OCI-LY7 (cell line): ENCODE measurements around the gene EYA2. TPM values are rescaled to one million over a fixed set of nuclear protein-coding genes. Genes with fewer than 3 reads are reported as not detected.
A peak's percentile ranks its signal among the peaks of the same experiment; 100 is the strongest.

Experiments
- BruUV-seq: library from RNA; stranded (reverse); fragments of 400-500 nt; replicated peaks from 2 replicates; lab custom pipeline; 2021; lab: Mats Ljungman, UMichigan
- CTCF ChIA-PET: fragments of 300-600 bp; sonication (Branson Sonifier 250); formaldehyde crosslinking; loops from one replicate; lab custom pipeline; 2022; ENCODE audit warnings: antibody characterized with exemption; ENCODE audit not compliant: unreplicated experiment; lab: Charles Lee
- POLR2A ChIA-PET: fragments of 300-600 bp; sonication (Branson Sonifier 250); formaldehyde crosslinking; loops from one replicate; lab custom pipeline; 2022; ENCODE audit warnings: antibody characterized with exemption; lab: Charles Lee
- DNase-seq: peaks from one replicate; pipeline ENCODE4 v3.0.0-alpha.2; 2015; ENCODE audit warnings: low spot score
- H2AFZ ChIP-seq: fragments of 200-600 bp; sonication (generic), shearing (Covaris generic); 2 replicates; pipeline ENCODE4 v1.6.1; 2014; ENCODE audit warnings: mild to moderate bottlenecking, antibody characterized with exemption, low read length, moderate library complexity
- H3K27ac ChIP-seq: fragments of 200-600 bp; sonication (generic); 2 replicates; pipeline ENCODE4 v1.5.1; 2014; ENCODE audit warnings: mixed run types, low read depth, mild to moderate bottlenecking, moderate library complexity, low read length, inconsistent platforms; ENCODE audit not compliant: poor library complexity, severe bottlenecking
- H3K36me3 ChIP-seq: fragments of 200-600 bp; sonication (generic); 2 replicates; pipeline ENCODE4 v1.6.1; 2014; ENCODE audit warnings: mild to moderate bottlenecking, antibody characterized with exemption, low read length, moderate library complexity, mixed read lengths; ENCODE audit not compliant: insufficient read depth
- H3K4me1 ChIP-seq: fragments of 200-600 bp; sonication (generic); 2 replicates; pipeline ENCODE4 v1.5.1; 2014; ENCODE audit warnings: mild to moderate bottlenecking, low read length; ENCODE audit not compliant: insufficient read depth, poor library complexity, severe bottlenecking
- H3K4me2 ChIP-seq: fragments of 200-600 bp; sonication (generic); 2 replicates; pipeline ENCODE4 v1.6.1; 2014; ENCODE audit warnings: mild to moderate bottlenecking, low read length
- H3K4me3 ChIP-seq: fragments of 200-600 bp; sonication (generic); 2 replicates; pipeline ENCODE4 v1.5.1; 2014; ENCODE audit warnings: mild to moderate bottlenecking, low read depth, low read length; ENCODE audit not compliant: poor library complexity, severe bottlenecking
- H3K79me2 ChIP-seq: fragments of 200-600 bp; sonication (generic); 2 replicates; pipeline ENCODE4 v1.6.1; 2016; ENCODE audit warnings: low read depth, mild to moderate bottlenecking, low read length, moderate library complexity, mixed read lengths; ENCODE audit not compliant: insufficient read depth
- H3K9me2 ChIP-seq: fragments of 200-600 bp; sonication (generic); 2 replicates; pipeline ENCODE4 v1.6.1; 2016; ENCODE audit warnings: mild to moderate bottlenecking, low read length, mixed read lengths; ENCODE audit not compliant: insufficient read depth
- H3K9me3 ChIP-seq: fragments of 200-600 bp; sonication (generic); 2 replicates; pipeline ENCODE4 v1.6.1; 2014; ENCODE audit warnings: mild to moderate bottlenecking, mixed run types, low read length, mixed read lengths
- H4K20me1 ChIP-seq: fragments of 200-600 bp; sonication (generic); 2 replicates; pipeline ENCODE4 v1.6.1; 2014; ENCODE audit warnings: mild to moderate bottlenecking, antibody characterized with exemption, low read length, moderate library complexity, mixed read lengths; ENCODE audit not compliant: insufficient read depth
- CTCF ChIP-seq: fragments of 200-600 bp; sonication (generic); conservative IDR thresholded peaks from 2 replicates; pipeline ENCODE4 v1.5.1; 2014; ENCODE audit warnings: mild to moderate bottlenecking, antibody characterized with exemption, low read length, moderate library complexity, mixed read lengths
- EZH2phosphoT487 ChIP-seq: fragments of 200-600 bp; sonication (generic); IDR thresholded peaks from 2 replicates; pipeline ENCODE4 v1.6.1; 2018; ENCODE audit warnings: low read depth, borderline replicate concordance, mild to moderate bottlenecking, mixed run types, antibody characterized with exemption, low read length, moderate library complexity, mixed read lengths
- intact Hi-C: fragments of 100-400 bp; cut with micrococcal nuclease; formaldehyde crosslinking; loops from one replicate; pipeline ENCODE4 v1.10.0; 2022; ENCODE audit not compliant: unreplicated experiment
- total RNA-seq, 2 experiments: library from RNA; depleted of rRNA in 1 of 2; stranded (reverse); fragments of >200 nt in 1 of 2; shearing (Covaris generic) in 1 of 2; gene quantifications; 2 replicates each; pipeline ENCODE4 v1.2.3, GENCODE V29; 2014 to 2022

EYA2 gene
- total RNA-seq, 2 experiments from 2014 or later: not detected

GRCh38 chr20:46939031-46939965, 44.7 kb downstream of the EYA2 start:
- intact Hi-C loops: no loop called here
- ChIA-PET POLR2A (no interaction called here), CTCF (no interaction called here)
- Histone ChIP-seq H4K20me1 (no peaks in the 10 kb centered on the region), H3K9me2 (no peaks in the 10 kb centered on the region), H3K79me2 (no peaks in the 10 kb centered on the region), H3K27ac (no peak overlapping the region), H3K4me3 (no peak overlapping the region), H3K4me1 (no peaks in the 10 kb centered on the region), H3K36me3 (no peaks in the 10 kb centered on the region), H2AFZ (no peak overlapping the region; the same call in 1 of the 2 replicates), H3K9me3 (no peaks in the 10 kb centered on the region), H3K4me2 (no peak overlapping the region)
- TF ChIP-seq EZH2phosphoT487 (no peak), CTCF (peak; percentile 58)
- BruUV-seq: no TSS peak
- peak; percentile 37 for DNase-seq

GRCh38 chr20:46940616-46941015, 46.0 kb downstream of the EYA2 start:
- no peaks in the 10 kb centered on the region for H3K79me2 ChIP-seq
- H3K9me2 ChIP-seq: no peaks in the 10 kb centered on the region
- H3K4me1 ChIP-seq: no peaks in the 10 kb centered on the region
- no peak overlapping the region for H3K27ac ChIP-seq
- no peak overlapping the region for H2AFZ ChIP-seq
- no peaks in the 10 kb centered on the region for H3K36me3 ChIP-seq
- BruUV-seq: no TSS peak
- no peaks in the 10 kb centered on the region for H3K9me3 ChIP-seq
- TF ChIP-seq EZH2phosphoT487: no peak
- no peak for TF ChIP-seq CTCF
- no peaks in the 10 kb centered on the region for H4K20me1 ChIP-seq
- intact Hi-C loops: no loop called here
- no peak for DNase-seq
- ChIA-PET POLR2A (interaction anchor here (0.6 kb wide), 1 partner anchor 265 kb away, joined by 3 read pairs; no protein-coding TSS in a partner anchor), CTCF (no interaction called here)
- H3K4me2 ChIP-seq: no peak overlapping the region
- H3K4me3 ChIP-seq: no peak overlapping the region

GRCh38 chr20:46941404-46941803, 46.8 kb downstream of the EYA2 start:
- no TSS peak for BruUV-seq
- DNase-seq: no peak
- intact Hi-C loops: no loop called here
- Histone ChIP-seq H2AFZ (no peak overlapping the region), H3K27ac (no peak overlapping the region), H4K20me1 (no peaks in the 10 kb centered on the region), H3K9me3 (no peaks in the 10 kb centered on the region), H3K4me3 (no peak overlapping the region), H3K79me2 (no peaks in the 10 kb centered on the region), H3K9me2 (no peaks in the 10 kb centered on the region), H3K4me2 (no peak overlapping the region), H3K36me3 (no peaks in the 10 kb centered on the region), H3K4me1 (no peaks in the 10 kb centered on the region)
- ChIA-PET CTCF (no interaction called here), POLR2A (interaction anchor here (0.6 kb wide), 2 partner anchors 37 to 80 kb away, joined by 3 to 6 read pairs; no protein-coding TSS in a partner anchor)
- no peak for TF ChIP-seq CTCF
- no peak for TF ChIP-seq EZH2phosphoT487
